ENCODE results near the gene LIF. TPM values are rescaled to one million over a fixed set of nuclear protein-coding genes. Genes with fewer than 3 reads are reported as not detected.

The LIF gene
- total RNA-seq, 2 donors from 2014 or later: 9.5 to 12.5 TPM

DNA sequence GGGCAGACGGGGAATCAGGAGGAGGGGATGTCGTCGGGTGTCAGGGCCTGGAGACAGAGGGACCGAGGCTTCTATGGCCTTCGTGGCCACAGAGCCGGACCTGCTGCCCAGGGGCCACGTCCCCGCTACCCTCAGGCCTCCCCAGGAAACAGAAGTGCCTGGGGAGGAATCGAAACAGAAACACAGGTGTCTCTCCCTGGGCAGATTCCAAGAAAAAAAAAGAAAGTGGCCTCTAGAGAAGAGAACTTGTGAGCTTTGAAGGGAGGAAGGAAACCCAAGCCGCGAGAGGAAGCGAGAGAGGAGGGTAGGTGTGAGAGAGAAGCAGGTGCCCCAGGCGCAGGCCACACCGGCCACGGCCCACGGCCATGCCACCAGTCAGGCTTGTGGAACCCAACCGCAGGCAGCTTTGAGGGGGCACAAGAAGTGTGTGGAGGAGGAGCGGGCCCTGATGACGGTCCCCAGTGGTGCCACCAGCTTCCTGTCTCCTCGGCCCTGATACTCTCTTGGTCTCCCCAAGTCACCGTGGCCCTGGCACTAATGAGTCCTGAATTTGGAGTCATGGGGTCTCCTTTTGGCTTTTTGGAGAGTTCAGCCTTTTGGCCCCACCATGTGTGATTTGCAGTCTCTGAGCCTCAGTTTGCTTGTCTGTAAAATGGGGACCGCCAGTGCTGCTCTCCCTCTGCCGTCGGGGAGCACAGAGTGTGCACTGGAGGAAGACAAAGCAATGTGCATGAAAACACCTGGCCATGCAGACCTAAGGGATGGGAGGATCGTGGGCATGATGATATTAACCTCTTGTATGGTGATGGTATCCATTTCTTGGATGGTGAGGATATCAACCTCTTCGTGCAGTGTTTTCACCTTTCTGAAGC lies 25.2 kb downstream of the LIF start:
- Histone ChIP-seq H3K9me3 (no peaks in the 10 kb centered on the region), H3K4me1 (no peaks in the 10 kb centered on the region), H3K9ac (ENCODE audit: low read depth in 2 of 2, low read length in 2 of 2) (no peak overlapping the region), H3K27me3 (no peaks in the 10 kb centered on the region), H3K4me3 (no peak overlapping the region), H3K27ac (no peak overlapping the region), H3K36me3 (no peaks in the 10 kb centered on the region)
- intact Hi-C loops (cut with DNase I): no loop called here
- no peak for DNase-seq
- TF ChIP-seq, protein P1, sequence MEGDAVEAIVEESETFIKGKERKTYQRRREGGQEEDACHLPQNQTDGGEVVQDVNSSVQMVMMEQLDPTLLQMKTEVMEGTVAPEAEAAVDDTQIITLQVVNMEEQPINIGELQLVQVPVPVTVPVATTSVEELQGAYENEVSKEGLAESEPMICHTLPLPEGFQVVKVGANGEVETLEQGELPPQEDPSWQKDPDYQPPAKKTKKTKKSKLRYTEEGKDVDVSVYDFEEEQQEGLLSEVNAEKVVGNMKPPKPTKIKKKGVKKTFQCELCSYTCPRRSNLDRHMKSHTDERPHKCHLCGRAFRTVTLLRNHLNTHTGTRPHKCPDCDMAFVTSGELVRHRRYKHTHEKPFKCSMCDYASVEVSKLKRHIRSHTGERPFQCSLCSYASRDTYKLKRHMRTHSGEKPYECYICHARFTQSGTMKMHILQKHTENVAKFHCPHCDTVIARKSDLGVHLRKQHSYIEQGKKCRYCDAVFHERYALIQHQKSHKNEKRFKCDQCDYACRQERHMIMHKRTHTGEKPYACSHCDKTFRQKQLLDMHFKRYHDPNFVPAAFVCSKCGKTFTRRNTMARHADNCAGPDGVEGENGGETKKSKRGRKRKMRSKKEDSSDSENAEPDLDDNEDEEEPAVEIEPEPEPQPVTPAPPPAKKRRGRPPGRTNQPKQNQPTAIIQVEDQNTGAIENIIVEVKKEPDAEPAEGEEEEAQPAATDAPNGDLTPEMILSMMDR (IDR thresholded peaks at IDR 0.05): no peak

- Histone ChIP-seq H3K4me3 (no peak overlapping the region), H3K9ac (ENCODE audit: low read depth in 2 of 2, low read length in 2 of 2) (no peak overlapping the region), H3K27ac (no peak overlapping the region), H3K4me1 (no peaks in the 10 kb centered on the region), H3K9me3 (no peaks in the 10 kb centered on the region), H3K36me3 (no peaks in the 10 kb centered on the region), H3K27me3 (no peaks in the 10 kb centered on the region)
- DNase-seq: no peak
- intact Hi-C loops (cut with DNase I): no loop called here
- TF ChIP-seq, protein P1 (IDR thresholded peaks at IDR 0.05): no peak
These were observed 26.1 kb downstream of the LIF start for GRCh38 chr22:30220338-30221012.

DNA sequence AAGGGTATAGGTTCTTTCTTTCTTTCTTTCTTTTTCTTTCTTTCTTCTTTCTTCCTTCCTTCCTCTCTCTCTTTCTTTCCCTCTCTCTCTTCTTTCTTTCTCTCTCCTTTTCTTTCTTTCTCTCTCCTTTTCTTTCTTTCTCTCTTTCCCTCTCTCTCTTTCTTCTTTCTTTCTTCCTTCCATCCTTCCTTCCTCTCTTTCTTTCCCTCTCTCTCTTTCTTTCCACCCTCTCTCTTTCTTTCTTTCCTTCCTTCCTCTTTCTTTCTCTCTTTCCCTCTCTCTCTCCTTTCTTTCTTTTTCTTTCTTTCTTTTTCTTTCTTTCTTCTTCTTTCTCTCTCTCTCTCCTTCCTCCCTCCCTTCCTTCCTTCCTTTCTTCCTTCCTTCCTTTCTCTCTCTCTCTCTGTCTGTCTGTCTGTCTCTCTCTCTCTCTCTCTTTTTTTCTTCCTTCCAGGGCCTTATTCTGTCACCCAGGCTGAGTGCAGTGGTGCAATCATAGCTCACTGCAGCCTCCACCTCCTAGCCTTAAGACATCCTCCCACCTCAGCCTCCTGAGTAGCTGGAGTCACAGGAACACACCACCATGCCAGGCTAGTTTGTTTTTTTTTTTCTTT lies 26.8 kb downstream of the LIF start:
- H3K4me1 ChIP-seq: no peaks in the 10 kb centered on the region
- no peak overlapping the region for H3K9ac ChIP-seq (ENCODE audit: low read depth in 2 of 2, low read length in 2 of 2)
- no peak overlapping the region for H3K4me3 ChIP-seq
- intact Hi-C loops (cut with DNase I): no loop called here
- TF ChIP-seq, protein P1 (IDR thresholded peaks at IDR 0.05): no peak
- H3K36me3 ChIP-seq: no peaks in the 10 kb centered on the region
- H3K27ac ChIP-seq: no peak overlapping the region
- no peaks in the 10 kb centered on the region for H3K9me3 ChIP-seq
- no peak for DNase-seq
- H3K27me3 ChIP-seq: no peaks in the 10 kb centered on the region

GRCh38 chr22:30219049-30219654 lies 27.4 kb downstream of the LIF start:
- Histone ChIP-seq H3K9ac (ENCODE audit: low read depth in 2 of 2, low read length in 2 of 2) (no peak overlapping the region), H3K27me3 (no peaks in the 10 kb centered on the region), H3K9me3 (no peaks in the 10 kb centered on the region), H3K36me3 (no peaks in the 10 kb centered on the region), H3K27ac (no peak overlapping the region), H3K4me1 (no peaks in the 10 kb centered on the region), H3K4me3 (no peak overlapping the region)
- no peak for DNase-seq
- intact Hi-C loops (cut with DNase I): no loop called here
- TF ChIP-seq, protein P1 (IDR thresholded peaks at IDR 0.05): no peak
